BLaER1 treated with 17β-estradiol and CSF1 and Interleukin-3, amounts not matched to agents 10 nM and 100 nM (cell line): Measurements from ENCODE around the gene TRMT1.

Source experiments
- H3K27ac ChIP-seq, 11 experiments: shearing (Covaris generic); formaldehyde crosslinking; 2 replicates each; pipeline ENCODE4 v1.8.1; 2022
- H3K27me3 ChIP-seq, 11 experiments: shearing (Covaris generic); formaldehyde crosslinking; 2 replicates each; pipeline ENCODE4 v1.8.1; 2022
- H3K36me3 ChIP-seq, 11 experiments: shearing (Covaris generic); formaldehyde crosslinking; 2 replicates each; pipeline ENCODE4 v1.8.1; 2022
- H3K4me1 ChIP-seq, 10 experiments: shearing (Covaris generic); formaldehyde crosslinking; 2 replicates each; pipeline ENCODE4 v1.8.1; 2022
- H3K4me2 ChIP-seq, 11 experiments: shearing (Covaris generic); formaldehyde crosslinking; 2 replicates each; pipeline ENCODE4 v1.8.1; 2022
- H3K4me3 ChIP-seq, 10 experiments: shearing (Covaris generic); formaldehyde crosslinking; 2 replicates each; pipeline ENCODE4 v1.8.1; 2022
- H3K9ac ChIP-seq, 11 experiments: shearing (Covaris generic); formaldehyde crosslinking; 2 replicates each; pipeline ENCODE4 v1.8.1; 2022
- H3K9me3 ChIP-seq, 11 experiments: shearing (Covaris generic); formaldehyde crosslinking; replicated peaks in 1 of 11; 2 replicates each; pipeline ENCODE4 v1.8.1; 2022
- H4K20me1 ChIP-seq, 11 experiments: shearing (Covaris generic); formaldehyde crosslinking; 2 replicates each; pipeline ENCODE4 v1.8.1; 2022
- Cebpa-rat ChIP-seq, 11 experiments: shearing (Covaris generic); IDR thresholded peaks; 2 replicates each; pipeline ENCODE4 v1.8.1; 2022

The TRMT1 gene

DNA sequence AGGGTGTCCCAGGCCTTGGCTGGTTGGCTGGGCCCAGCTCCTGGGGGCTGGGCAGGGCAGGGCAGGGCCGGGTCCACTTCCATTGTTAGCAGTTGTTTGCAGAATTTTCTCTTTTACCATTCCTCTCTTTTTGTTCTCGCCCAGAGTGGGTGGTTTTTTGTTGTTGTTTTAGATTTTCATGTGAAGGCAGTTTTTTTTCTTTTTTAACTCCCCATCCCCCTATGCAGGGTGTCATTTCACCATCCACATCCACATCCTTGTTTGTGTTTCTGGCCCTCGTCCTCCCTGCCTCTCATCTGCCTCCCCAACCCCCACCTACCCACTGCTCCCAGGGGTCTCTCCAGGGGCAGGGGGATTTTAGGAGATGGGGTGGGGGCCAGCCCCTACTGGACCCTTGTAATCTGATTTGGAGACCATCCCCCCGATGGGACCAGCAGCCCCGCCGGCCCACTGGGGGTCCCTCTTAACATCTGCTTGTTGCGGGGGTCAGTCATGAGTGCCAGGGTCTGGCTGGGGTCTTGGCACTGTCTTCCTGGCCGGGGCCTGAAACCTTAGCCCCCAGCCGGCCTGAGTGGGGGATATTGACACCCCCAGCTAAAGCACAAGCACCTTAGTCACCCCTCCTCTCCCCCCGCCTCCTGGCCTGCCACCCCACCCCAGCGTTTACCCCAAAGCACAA is 23.2 kb upstream of the TRMT1 start:
- Histone ChIP-seq H3K4me3 (no peak overlapping the region), H3K9me3 (no peaks in the 10 kb centered on the region), H3K4me1 (peaks cover 21 to 67% (median 45%) of the 10 kb centered on the region in 10 experiments), H3K27ac (peak overlapping the region; percentile 26 to 83 (median 75); a peak in 19 of 22 replicates), H3K36me3 (peaks cover 52 to 86% (median 66%) of the 10 kb centered on the region in 11 experiments), H4K20me1 (peaks cover 16 to 72% (median 33%) of the 10 kb centered on the region in 11 experiments; a peak in 21 of 22 replicates), H3K9ac (peak overlapping the region; percentile 24 to 74 (median 60); a peak in 18 of 22 replicates), H3K4me2 (peak overlapping the region in 10 of 11 experiments; percentile 51 to 92 (median 68); a peak in 20 of 22 replicates), H3K27me3 (no peaks in the 10 kb centered on the region)
- no peak for TF ChIP-seq Cebpa-rat (IDR thresholded peaks at IDR 0.05)

DNA sequence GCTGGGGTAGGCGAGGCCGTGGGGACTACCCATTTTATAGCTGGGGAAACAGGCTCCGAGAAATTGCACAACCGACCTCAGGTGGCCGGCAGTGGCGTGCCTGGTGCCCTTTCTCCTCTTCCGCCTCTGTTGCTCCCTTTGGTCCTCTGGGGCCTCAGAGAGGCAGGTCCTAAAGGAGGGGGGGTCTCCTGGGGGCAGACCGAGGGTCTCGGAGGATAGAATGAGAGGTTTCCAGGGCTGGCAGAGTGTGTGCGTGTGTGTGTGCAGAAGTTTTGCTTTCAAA is 22.3 kb upstream of the TRMT1 start:
- H3K4me2 ChIP-seq, result peak overlapping the region; percentile 58 to 94 (median 86)
- H3K9me3 ChIP-seq, result no peaks in the 10 kb centered on the region
- peak in 8 of 11 experiments; percentile 28 to 89 (median 72); a peak in 12 of 22 replicates for TF ChIP-seq Cebpa-rat (IDR thresholded peaks at IDR 0.05)
- H3K4me1 ChIP-seq, result peaks cover 21 to 59% (median 43%) of the 10 kb centered on the region in 10 experiments
- H3K27ac ChIP-seq, result peak overlapping the region; percentile 42 to 83 (median 75); a peak in 20 of 22 replicates
- peak overlapping the region in 6 of 10 experiments; percentile 15 to 52 (median 32); a peak in 7 of 20 replicates for H3K4me3 ChIP-seq
- peaks cover 25 to 74% (median 42%) of the 10 kb centered on the region in 11 experiments for H4K20me1 ChIP-seq
- H3K36me3 ChIP-seq, result peaks cover 52 to 86% (median 67%) of the 10 kb centered on the region in 11 experiments
- peak overlapping the region; percentile 52 to 72 (median 62); a peak in 19 of 22 replicates for H3K9ac ChIP-seq
- no peaks in the 10 kb centered on the region for H3K27me3 ChIP-seq

DNA sequence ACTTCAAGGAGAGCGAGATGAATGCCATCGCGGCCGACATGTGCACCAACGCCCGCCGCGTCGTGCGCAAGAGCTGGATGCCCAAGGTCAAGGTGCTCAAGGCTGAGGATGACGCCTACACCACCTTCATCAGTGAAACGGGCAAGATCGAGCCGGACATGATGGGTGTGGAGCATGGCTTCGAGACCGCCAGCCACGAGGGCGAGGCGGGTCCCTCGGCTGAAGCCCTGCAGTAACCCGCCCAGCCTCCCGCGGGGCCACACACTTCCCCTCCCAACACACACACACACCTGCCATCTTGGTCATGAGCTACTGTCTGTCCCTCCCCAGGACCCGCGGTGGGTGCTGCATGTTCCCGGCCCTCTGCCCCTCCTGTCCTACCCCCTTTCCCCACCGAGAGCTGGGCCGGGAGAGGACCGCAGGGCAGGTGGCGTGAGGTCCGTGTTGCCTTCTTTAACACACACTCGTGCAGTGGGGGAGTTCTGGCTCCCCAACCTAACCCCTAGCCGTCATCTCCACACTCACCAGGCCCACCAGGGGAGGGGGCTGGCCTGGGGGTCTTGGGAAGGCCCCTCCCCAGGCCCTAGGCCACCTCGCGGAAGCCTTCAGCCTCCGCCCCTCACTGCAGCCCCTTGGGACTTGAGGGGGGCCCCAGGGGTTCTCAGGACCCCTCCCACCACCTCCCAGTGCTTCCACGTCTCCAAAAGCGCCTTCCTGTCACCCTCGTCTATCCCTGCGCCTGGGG is 21.8 kb upstream of the TRMT1 start:
- Histone ChIP-seq H3K9me3 (no peaks in the 10 kb centered on the region), H3K4me2 (peak overlapping the region; percentile 58 to 94 (median 86)), H4K20me1 (peaks cover 30 to 77% (median 47%) of the 10 kb centered on the region in 11 experiments), H3K9ac (peak overlapping the region; percentile 52 to 72 (median 62); a peak in 19 of 22 replicates), H3K4me3 (peak overlapping the region in 6 of 10 experiments; percentile 15 to 52 (median 32); a peak in 8 of 20 replicates), H3K27ac (peak overlapping the region; percentile 42 to 83 (median 75); a peak in 21 of 22 replicates), H3K36me3 (peaks cover 50 to 86% (median 68%) of the 10 kb centered on the region in 11 experiments), H3K27me3 (no peaks in the 10 kb centered on the region), H3K4me1 (peaks cover 21 to 54% (median 40%) of the 10 kb centered on the region in 10 experiments)
- no peak for TF ChIP-seq Cebpa-rat (IDR thresholded peaks at IDR 0.05)

GRCh38 chr19:13137290-13137794 is 20.8 kb upstream of the TRMT1 start:
- Histone ChIP-seq H3K4me2 (peak overlapping the region in 5 of 11 experiments; percentile 84 to 94 (median 92); a peak in 5 of 22 replicates), H3K9me3 (no peaks in the 10 kb centered on the region), H3K9ac (no peak overlapping the region), H3K36me3 (peaks cover 58 to 86% (median 72%) of the 10 kb centered on the region in 11 experiments), H3K4me1 (peaks cover 21 to 50% (median 32%) of the 10 kb centered on the region in 10 experiments), H3K27ac (peak overlapping the region in 6 of 11 experiments; percentile 72 to 83 (median 76); a peak in 5 of 22 replicates), H4K20me1 (peaks cover 40 to 77% (median 57%) of the 10 kb centered on the region in 11 experiments), H3K27me3 (no peaks in the 10 kb centered on the region), H3K4me3 (no peak overlapping the region)
- TF ChIP-seq Cebpa-rat (IDR thresholded peaks at IDR 0.05), result no peak

GRCh38 chr19:13135068-13136062 is 18.8 kb upstream of the TRMT1 start:
- Histone ChIP-seq H3K4me1 (peaks cover 21 to 61% (median 48%) of the 10 kb centered on the region in 10 experiments), H3K27ac (no peak overlapping the region), H3K9me3 (no peaks in the 10 kb centered on the region), H3K9ac (no peak overlapping the region; a peak in 1 of 22 replicates), H4K20me1 (peaks cover 60 to 92% (median 76%) of the 10 kb centered on the region in 11 experiments), H3K36me3 (peaks cover 58 to 92% (median 80%) of the 10 kb centered on the region in 11 experiments), H3K27me3 (no peaks in the 10 kb centered on the region), H3K4me3 (no peak overlapping the region), H3K4me2 (no peak overlapping the region)
- TF ChIP-seq Cebpa-rat (IDR thresholded peaks at IDR 0.05), result no peak

DNA sequence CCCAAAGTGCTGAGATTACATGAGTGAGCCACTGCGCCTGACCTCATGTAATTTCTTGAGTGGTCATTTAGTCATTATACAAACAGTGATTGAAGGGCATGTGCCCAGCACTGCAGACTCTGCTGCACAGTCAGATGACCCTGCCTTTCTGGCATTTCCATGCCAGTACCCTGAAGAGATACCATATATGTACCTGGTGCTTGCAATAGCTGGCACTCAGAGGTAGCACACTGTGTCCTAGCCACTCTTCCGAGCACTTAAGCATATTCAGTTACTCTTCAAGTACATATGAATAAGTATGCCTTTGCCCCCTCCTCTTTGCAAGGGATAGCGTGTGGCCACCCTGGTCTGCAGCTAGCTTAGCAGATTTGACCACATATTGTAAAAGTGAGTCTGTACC is 18.1 kb upstream of the TRMT1 start:
- Histone ChIP-seq H3K4me3 (no peak overlapping the region), H3K36me3 (peaks cover 58 to 94% (median 83%) of the 10 kb centered on the region in 11 experiments), H3K9me3 (no peaks in the 10 kb centered on the region), H3K27me3 (no peaks in the 10 kb centered on the region), H3K4me1 (peaks cover 18 to 56% (median 43%) of the 10 kb centered on the region in 10 experiments), H3K27ac (no peak overlapping the region), H3K4me2 (no peak overlapping the region), H4K20me1 (peaks cover 68 to 96% (median 84%) of the 10 kb centered on the region in 11 experiments), H3K9ac (no peak overlapping the region; a peak in 1 of 22 replicates)
- TF ChIP-seq Cebpa-rat (IDR thresholded peaks at IDR 0.05), result no peak

DNA sequence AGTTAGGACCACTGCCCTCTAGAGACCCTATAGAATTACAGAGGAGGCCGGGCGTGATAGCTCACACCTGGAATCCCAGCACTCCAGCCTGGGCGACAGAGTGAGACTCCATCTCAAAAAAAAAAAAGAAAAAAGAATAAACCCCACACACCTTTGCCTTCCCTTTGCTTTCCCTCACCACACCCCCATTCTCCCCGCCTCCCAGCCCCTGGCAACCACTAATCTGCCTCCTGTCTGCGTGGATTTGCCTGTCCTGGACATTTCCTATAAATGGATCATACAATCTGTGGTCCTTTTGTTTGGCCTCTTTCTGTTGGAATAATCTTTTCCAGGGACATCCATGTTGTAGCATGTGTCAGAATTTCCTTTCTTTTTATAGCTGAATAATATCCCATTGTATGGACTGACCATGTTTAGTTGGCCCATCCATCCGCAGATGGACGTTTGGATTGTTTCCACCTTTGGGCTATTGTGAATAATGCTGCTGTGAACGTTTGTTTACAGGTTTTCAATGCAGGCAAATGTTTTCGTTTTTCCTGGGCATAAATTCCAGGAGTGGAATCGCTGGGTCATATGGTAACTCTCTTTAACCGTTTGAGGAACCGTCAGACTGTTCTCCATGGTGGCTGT is 16.8 kb upstream of the TRMT1 start:
- Histone ChIP-seq H3K4me1 (peaks cover 10 to 56% (median 39%) of the 10 kb centered on the region in 10 experiments), H3K27ac (0 out of 22 replicates have a peak overlapping the region, but pooled peaks of 1 of the 11 experiments have one; percentile 7), H3K4me2 (no peak overlapping the region), H3K4me3 (no peak overlapping the region), H3K9ac (peak overlapping the region in 1 of 11 experiments; percentile 5; a peak in 1 of 22 replicates), H4K20me1 (peaks cover 79 to 100% (median 93%) of the 10 kb centered on the region in 11 experiments), H3K9me3 (no peaks in the 10 kb centered on the region), H3K27me3 (no peaks in the 10 kb centered on the region), H3K36me3 (peaks cover 60 to 100% (median 87%) of the 10 kb centered on the region in 11 experiments)
- no peak for TF ChIP-seq Cebpa-rat (IDR thresholded peaks at IDR 0.05)
